OCI-LY7 (cell line): ENCODE results near the gene RFX5.

Experiments
- EZH2phosphoT487 ChIP-seq: fragments of 200-600 bp; sonication (generic); IDR thresholded peaks from 2 replicates; pipeline ENCODE4 v1.6.1; 2018; ENCODE audit warnings: low read depth, borderline replicate concordance, mild to moderate bottlenecking, mixed run types, antibody characterized with exemption, low read length, moderate library complexity, mixed read lengths
- TF ChIP-seq, protein P1 (sequence below): fragments of 200-600 bp; sonication (generic); conservative IDR thresholded peaks from 2 replicates; pipeline ENCODE4 v1.5.1; 2014; ENCODE audit warnings: mild to moderate bottlenecking, antibody characterized with exemption, low read length, moderate library complexity, mixed read lengths

DNA sequence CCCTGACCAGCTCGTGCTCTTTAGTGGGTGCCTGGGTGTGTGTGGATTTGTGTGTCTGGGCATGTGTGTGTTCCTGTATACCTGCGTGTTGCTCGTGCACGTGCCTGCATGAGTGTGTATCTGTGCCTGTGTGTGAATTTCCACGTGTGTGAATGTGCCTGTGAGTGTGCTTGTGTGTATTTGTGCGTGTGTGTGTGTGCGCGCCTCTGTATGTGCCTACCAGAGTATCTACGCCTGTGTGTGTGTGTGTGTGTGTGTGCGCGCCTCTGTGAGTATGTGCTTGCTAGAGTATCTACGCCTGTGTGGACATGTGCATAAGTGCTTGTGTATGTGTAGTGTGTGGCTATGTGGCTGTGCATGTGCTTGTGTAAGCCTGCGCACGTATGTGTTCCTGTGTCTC lies 26.1 kb upstream of the RFX5 start:
- TF ChIP-seq, protein P1, sequence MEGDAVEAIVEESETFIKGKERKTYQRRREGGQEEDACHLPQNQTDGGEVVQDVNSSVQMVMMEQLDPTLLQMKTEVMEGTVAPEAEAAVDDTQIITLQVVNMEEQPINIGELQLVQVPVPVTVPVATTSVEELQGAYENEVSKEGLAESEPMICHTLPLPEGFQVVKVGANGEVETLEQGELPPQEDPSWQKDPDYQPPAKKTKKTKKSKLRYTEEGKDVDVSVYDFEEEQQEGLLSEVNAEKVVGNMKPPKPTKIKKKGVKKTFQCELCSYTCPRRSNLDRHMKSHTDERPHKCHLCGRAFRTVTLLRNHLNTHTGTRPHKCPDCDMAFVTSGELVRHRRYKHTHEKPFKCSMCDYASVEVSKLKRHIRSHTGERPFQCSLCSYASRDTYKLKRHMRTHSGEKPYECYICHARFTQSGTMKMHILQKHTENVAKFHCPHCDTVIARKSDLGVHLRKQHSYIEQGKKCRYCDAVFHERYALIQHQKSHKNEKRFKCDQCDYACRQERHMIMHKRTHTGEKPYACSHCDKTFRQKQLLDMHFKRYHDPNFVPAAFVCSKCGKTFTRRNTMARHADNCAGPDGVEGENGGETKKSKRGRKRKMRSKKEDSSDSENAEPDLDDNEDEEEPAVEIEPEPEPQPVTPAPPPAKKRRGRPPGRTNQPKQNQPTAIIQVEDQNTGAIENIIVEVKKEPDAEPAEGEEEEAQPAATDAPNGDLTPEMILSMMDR: no peak
- TF ChIP-seq EZH2phosphoT487: no peak
